ENCODE measurements around the gene FOXN1.

The FOXN1 gene

DNA sequence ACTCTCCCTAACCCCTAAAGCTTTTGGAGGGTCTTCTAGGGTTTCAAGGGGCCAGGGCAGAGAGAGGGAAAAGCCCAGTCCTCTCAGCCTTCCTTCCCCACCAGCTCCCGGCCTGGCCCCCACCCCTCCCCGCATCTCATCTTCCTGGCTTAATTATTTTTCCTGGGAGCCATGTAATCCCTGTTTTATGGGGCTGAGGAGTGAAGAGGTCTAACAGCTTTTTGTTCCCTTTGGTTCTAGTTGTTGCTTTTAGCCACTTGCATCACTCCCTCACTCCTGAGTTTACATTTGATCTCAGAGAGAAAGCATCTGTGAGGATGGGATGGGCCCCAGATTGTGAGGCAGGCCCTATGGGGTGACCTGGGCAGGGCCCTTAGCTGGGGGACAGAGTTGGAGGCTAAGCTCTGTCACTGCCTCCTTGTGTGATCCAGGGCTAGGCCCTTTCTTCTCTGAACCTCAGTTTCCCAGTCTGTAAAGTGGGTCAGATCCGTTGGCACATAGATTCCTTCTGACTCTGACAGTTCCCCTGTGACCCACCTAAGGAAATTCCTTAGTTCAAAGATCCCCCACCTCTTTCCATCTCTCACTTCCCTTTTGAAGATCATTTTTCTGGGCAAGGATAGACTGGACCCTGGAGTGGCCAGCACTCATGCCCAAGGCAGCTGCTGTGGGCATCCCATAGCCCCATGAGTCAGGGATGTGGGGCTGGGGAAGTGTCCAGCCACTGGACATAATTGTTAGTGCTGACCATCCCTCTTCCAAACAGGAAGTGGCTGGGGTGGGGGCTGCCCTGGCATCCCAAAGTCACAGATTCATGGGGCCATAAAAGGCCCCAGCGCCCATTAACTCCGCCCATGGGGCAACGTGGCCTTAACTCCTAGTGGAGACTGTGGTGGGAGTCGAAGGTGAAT is 26.2 kb downstream of the FOXN1 start:
- no peak for DNase-seq (ENCODE audit: insufficient read length, low spot score)
- no peak for TF ChIP-seq POLR2A (IDR thresholded peaks at IDR 0.05; ENCODE audit: low read depth, low read length)
- no peak for FAIRE-seq

DNA sequence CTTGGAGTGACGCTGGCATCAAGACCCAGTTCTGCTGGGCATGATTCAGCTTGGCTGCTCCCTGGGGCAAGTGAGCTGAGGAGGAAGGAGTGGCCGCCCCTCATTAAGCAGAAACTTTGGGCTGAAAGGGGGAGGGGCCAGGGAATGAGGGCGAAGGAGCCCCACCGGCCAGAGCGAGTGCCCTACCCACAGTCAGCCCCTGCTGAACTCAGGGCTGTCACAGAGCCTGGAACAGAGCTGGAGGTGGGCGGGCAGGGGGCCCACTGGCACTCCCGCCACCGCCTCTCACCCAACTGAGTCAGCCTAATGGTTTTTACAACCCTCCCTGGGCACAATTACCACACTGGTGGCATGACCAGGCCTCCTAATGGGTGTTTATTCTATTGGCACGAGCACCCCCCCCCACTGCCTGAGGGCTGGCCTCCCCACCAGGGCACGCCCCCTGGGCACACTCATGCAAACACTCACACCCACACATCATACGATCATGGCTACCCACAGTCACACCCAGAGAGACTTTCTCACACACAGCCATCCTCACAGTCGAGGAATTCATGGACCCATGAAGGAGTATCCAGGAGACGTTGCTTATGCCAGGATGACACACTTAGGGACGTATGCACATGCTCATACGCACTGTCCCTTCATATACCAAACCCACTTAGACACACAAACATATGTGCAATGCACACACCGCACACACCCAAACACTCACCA is 27.1 kb downstream of the FOXN1 start:
- TF ChIP-seq POLR2A (IDR thresholded peaks at IDR 0.05; ENCODE audit: low read depth, low read length): no peak
- FAIRE-seq (no peak), DNase-seq (ENCODE audit: insufficient read length, low spot score) (no peak)

DNA sequence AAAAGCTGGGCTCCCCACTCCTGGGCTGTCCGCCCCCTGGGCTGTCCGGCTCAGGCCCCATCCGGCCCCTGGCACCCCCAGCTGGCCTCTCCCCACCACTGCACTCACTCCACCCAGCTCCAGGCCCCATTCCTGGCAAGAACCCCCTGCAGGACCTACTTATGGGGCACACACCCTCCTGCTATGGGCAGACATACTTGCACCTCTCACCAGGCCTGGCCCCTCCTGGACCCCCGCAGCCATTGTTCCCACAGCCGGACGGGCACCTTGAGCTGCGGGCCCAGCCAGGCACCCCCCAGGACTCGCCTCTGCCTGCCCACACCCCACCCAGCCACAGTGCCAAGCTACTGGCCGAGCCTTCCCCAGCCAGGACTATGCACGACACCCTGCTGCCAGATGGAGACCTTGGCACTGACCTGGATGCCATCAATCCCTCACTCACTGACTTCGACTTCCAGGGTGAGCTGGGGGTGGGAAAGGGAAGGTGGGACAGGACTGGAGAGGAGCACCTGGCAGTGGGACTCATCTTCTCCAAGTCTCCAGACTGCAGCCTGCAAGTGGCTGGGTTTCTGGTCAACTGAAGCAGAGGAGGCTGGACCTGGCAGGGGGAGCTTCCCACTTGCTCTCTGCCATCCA is 28.7 kb downstream of the FOXN1 start:
- TF ChIP-seq POLR2A (IDR thresholded peaks at IDR 0.05; ENCODE audit: low read depth, low read length): no peak
- FAIRE-seq: no peak
- DNase-seq (ENCODE audit: insufficient read length, low spot score): no peak

DNA sequence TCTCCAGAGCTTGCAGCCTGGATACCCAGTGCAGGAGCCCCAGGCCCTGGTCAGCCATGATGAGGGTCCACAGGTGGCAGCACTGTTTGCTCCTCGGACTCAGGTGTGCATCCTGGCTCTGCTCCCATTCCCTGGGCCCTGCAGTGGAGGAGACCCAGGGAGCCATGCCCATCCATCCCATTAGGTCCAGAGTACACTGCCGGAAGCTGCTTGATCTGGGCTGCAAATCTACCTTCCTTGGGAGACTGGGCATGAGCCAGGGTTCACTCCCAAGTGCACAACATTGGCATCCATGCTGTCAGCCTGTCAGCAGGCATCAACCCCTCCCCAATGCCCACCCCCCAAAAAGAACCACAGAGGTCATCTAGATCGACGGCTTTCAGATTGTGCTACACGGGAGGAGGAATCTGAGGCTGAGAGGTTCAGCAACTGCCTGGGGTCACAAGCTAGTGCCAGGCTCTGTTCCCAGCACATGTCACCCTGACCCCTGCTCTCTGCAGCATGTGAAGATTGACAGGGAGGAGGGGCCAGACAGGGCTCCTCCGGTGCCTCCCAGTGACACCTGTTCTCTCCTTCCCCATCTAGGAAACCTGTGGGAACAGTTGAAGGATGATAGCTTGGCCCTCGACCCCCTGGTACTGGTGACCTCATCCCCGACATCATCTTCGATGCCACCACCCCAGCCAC is 30.5 kb downstream of the FOXN1 start:
- no peak for TF ChIP-seq POLR2A (IDR thresholded peaks at IDR 0.05; ENCODE audit: low read depth, low read length)
- DNase-seq (ENCODE audit: insufficient read length, low spot score): no peak
- FAIRE-seq: no peak

DNA sequence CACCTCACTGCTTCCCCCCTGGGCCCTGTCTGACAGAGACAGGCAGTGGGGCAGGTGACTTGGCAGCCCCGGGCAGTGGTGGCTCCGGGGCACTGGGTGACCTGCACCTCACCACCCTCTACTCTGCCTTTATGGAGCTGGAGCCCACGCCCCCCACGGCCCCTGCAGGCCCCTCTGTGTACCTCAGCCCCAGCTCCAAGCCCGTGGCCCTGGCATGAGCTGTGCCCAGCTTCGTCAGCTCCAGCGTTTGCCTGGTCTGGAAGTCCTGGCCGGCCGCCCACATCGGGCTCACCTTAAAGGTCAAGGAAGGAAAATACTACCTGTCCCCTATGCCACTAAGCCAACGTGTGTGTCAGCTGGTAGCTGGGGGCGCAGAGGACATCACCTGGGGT is 31.1 kb downstream of the FOXN1 start:
- no peak for TF ChIP-seq POLR2A (IDR thresholded peaks at IDR 0.05; ENCODE audit: low read depth, low read length)
- FAIRE-seq (no peak), DNase-seq (ENCODE audit: insufficient read length, low spot score) (no peak)

DNA sequence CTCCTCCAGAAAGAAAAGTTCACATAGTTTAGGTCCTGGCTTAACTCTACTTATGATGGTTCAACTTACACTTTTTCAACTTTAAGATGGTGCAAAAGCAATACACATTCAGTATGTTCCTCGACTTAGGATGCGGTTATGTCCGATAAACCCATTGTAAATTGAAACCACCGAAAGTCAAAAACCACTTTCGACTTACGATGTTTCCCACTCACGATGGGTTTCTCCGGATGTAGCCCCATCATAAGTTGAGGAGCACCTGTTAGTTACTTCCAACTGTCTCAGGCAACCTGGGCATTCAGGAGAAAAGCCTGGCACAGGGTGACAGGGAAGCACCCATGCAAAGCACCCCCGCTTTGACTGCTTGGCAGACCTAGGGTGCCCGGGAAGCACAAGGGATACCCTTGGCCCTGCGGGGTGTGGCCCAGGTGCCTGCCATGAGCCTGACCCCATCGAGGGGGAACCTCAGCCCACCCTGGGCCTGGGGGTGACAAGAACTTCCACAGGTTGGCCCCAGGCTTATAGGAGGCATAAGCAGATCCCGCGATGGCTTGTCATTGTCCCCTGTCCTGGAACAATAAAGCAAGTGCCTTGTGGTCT is 32.2 kb downstream of the FOXN1 start:
- no peak for TF ChIP-seq POLR2A (IDR thresholded peaks at IDR 0.05; ENCODE audit: low read depth, low read length)
- DNase-seq (ENCODE audit: insufficient read length, low spot score): no peak
- no peak for FAIRE-seq

DNA sequence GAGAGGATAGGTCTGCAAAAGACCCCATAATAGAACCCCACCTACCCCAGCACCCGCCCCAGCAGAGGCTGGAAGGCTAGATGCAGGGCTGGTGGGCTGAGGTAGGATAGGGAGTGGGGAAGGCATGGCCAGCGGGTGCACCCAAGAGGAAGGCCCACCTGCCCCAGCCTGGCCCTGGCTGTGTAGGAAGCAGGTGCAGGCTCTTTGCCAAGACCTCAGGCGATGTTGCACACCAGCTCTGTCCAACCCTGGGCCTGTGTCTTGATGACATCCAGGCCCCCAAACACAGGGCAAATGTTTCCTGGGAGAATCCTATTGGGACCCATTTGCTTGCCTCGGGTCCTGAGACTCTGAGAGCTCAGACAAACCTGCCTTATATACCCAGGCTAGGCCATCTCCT is 34.1 kb downstream of the FOXN1 start:
- TF ChIP-seq POLR2A (IDR thresholded peaks at IDR 0.05; ENCODE audit: low read depth, low read length): no peak
- no peak for FAIRE-seq
- no peak for DNase-seq (ENCODE audit: insufficient read length, low spot score)

DNA sequence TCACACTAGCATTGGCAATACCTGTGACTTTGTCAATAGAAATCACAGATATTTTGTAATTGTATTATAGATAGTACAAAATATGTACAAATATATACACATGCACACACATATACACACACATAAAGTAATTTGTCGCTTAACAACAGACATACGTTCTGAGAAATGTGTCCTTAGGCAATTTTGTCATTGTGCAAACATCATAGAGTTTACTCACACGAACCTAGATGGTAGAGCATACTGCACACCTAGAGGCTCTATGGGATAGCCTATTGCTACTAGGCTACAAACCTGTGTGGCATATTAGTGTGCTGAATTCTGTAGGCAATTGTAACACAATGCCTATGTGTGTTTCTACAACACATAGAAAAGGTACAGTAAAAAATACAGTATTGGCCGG is 35.3 kb downstream of the FOXN1 start:
- FAIRE-seq (no peak), DNase-seq (ENCODE audit: insufficient read length, low spot score) (no peak)
- no peak for TF ChIP-seq POLR2A (IDR thresholded peaks at IDR 0.05; ENCODE audit: low read depth, low read length)

DNA sequence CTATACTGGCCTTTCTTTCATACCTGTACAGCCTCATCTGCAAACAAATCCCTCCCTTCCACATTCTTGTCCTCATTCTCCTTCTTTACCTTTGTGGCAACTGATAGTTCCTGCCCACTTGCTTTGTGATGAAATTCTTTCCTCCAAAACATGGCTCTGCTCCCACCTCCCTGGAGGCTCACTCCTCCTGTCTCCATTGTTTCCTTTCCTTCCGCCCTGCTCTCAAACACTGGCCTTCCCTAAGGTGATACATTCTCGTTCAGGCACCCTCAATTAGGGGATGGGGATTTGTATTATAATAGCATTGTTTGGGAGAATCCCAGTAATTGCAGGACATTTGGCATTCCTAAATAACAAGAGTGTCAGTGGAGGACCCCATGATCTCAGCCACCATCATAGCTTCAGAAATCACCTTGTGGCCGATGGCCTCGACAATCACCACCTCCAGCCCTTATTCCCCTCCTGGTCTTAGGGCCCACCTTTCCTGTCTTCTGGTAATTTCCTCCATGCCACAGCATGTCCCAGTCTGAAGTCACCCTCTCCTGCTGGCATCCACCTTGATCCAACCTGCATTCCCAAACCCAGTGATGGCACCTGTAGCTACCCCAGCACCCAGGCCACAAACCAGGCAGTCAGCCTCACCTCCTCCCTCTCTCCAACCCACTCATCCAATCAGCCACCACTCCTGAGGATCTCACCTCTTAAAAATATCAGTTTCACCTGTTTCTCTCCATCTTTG is 38.4 kb downstream of the FOXN1 start:
- DNase-seq (ENCODE audit: insufficient read length, low spot score): no peak
- no peak for TF ChIP-seq POLR2A (IDR thresholded peaks at IDR 0.05; ENCODE audit: low read depth, low read length)
- FAIRE-seq: no peak

DNA sequence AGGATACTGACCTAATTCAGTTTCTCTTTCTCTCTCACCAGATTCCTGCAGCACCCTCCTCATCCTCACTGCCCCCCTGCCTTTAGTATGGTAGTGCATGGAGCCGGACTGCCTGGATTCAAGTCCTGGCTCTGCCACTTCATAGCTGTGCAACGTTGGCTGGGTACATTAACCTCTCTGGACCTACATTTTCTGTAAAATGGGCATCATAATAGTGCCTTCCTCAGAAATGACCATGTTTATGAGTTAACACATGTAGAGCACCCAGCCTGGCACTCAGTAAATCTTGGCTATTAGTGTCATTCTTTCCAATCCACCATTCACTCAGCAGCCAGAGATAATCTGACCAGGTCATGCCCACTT is 39.0 kb downstream of the FOXN1 start:
- no peak for DNase-seq (ENCODE audit: insufficient read length, low spot score)
- no peak for FAIRE-seq
- TF ChIP-seq POLR2A (IDR thresholded peaks at IDR 0.05; ENCODE audit: low read depth, low read length): no peak

DNA sequence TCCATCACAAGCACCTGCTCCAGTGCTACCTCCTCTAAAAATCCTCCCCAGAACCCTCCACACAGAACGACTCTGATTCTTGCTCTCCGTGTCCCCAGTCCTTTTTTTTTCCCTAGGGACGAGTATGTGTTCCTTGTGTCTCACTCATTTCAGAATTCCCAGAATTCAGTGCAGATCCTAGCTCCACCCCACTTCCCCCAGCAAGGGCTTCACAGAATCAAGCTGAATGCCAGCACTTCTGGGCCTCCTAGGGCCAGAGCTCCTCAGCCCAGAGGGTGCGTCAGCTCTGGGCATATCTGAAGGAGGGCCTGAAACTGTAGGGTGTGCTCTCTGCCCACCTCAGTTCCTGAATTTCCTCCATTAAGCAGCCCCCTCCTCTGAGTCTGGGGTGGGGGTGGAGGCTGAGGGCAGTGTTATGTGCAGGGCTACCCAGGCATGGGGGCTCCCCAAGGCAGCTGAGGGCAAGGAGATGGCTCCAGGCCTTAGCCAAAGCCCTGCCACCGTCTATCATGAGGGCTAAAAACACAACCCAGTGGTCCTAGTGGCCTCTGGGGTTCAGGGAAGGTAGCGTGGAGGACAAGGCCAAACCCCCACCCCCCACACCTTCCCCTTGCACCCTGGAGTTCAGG is 39.8 kb downstream of the FOXN1 start:
- DNase-seq (ENCODE audit: insufficient read length, low spot score) (peak; percentile 47), FAIRE-seq (no peak)
- TF ChIP-seq POLR2A (IDR thresholded peaks at IDR 0.05; ENCODE audit: low read depth, low read length): no peak

DNA sequence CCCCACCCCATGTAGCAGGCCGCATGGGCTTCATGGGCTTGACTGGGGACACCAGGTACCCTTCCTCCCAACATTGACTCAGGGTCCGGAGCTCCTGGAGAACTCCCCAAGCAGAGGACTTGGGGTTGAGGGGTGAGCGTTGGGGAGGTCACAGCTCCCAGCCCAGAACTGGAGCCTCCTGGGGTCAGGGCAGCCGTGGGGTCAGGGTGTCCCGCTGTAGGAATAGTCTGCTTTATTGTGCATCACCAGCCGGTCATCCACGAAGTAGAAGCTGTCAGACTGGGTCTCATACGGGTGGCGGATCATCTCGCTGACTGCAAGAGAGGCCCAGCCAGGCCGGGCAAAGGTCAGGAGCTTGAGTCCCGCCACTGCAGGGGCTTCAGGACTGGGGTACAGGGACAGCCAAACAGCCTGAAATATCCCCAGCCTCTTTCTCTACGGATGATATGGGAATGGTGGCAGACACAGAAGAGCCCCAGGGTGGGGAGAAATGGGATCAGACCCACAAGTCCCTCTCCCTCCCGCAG is 41.0 kb downstream of the FOXN1 start:
- no peak for FAIRE-seq
- TF ChIP-seq POLR2A (IDR thresholded peaks at IDR 0.05; ENCODE audit: low read depth, low read length): no peak
- DNase-seq (ENCODE audit: insufficient read length, low spot score): no peak

Data from H54 (cell line).